ENCODE results near the gene ABI1.

Gene ABI1

DNA sequence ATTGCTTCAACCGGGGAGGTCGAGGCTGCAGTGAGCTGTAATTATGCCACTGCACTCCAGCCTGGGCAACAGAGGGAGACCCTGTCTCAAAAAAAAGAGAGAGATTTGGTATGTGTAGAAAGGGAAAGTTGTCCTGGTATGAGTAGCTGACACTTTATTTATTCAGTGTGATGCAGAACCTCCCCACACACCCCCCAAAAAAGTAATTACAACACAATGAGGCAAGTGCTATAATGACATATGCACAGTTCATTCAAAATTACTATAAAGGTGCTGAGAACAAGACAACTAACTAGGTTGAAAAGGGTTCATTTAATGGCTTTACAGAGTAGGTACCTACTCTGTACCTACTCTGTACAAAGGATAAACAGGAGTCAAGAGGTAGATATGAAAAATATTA, 83.1 kb downstream of the ABI1 start:
- Mint-ChIP-seq H3K4me1 (peaks cover 3% of the 10 kb centered on the region), H3K9me3 (no peaks in the 10 kb centered on the region), H3K4me3 (no peak overlapping the region), H3K27ac (no peak overlapping the region), H3K27me3 (ENCODE audit: low read depth) (no peaks in the 10 kb centered on the region), H3K36me3 (ENCODE audit: low read depth) (no peaks in the 10 kb centered on the region)
- TF ChIP-seq CTCF (IDR thresholded peaks at IDR 0.05; ENCODE audit: unreplicated experiment in 3 of 3) = no peak

GRCh38 chr10:26776258-26776657, 84.5 kb downstream of the ABI1 start:
- no peaks in the 10 kb centered on the region for H3K36me3 Mint-ChIP-seq (ENCODE audit: low read depth)
- no peaks in the 10 kb centered on the region for H3K27me3 Mint-ChIP-seq (ENCODE audit: low read depth)
- H3K9me3 Mint-ChIP-seq = no peaks in the 10 kb centered on the region
- peaks cover 3% of the 10 kb centered on the region for H3K4me1 Mint-ChIP-seq
- no peak overlapping the region for H3K27ac Mint-ChIP-seq
- no peak for TF ChIP-seq CTCF (IDR thresholded peaks at IDR 0.05; ENCODE audit: unreplicated experiment in 3 of 3)
- no peak overlapping the region for H3K4me3 Mint-ChIP-seq

- no peaks in the 10 kb centered on the region for H3K27me3 Mint-ChIP-seq (ENCODE audit: low read depth)
- peaks cover 6% of the 10 kb centered on the region for H3K36me3 Mint-ChIP-seq (ENCODE audit: low read depth)
- TF ChIP-seq CTCF (IDR thresholded peaks at IDR 0.05; ENCODE audit: unreplicated experiment in 3 of 3) = no peak
- H3K27ac Mint-ChIP-seq = no peak overlapping the region
- H3K4me3 Mint-ChIP-seq = no peak overlapping the region
- no peaks in the 10 kb centered on the region for H3K9me3 Mint-ChIP-seq
- no peaks in the 10 kb centered on the region for H3K4me1 Mint-ChIP-seq
Measured at GRCh38 chr10:26773633-26774032, 87.1 kb downstream of the ABI1 start.

- no peak for TF ChIP-seq CTCF (IDR thresholded peaks at IDR 0.05; ENCODE audit: unreplicated experiment in 3 of 3)
- Mint-ChIP-seq H3K4me1 (no peaks in the 10 kb centered on the region), H3K27ac (no peak overlapping the region), H3K4me3 (no peak overlapping the region), H3K36me3 (ENCODE audit: low read depth) (peaks cover 26% of the 10 kb centered on the region), H3K9me3 (no peaks in the 10 kb centered on the region), H3K27me3 (ENCODE audit: low read depth) (no peaks in the 10 kb centered on the region)
Measured at GRCh38 chr10:26770069-26770468, 90.7 kb downstream of the ABI1 start.

DNA sequence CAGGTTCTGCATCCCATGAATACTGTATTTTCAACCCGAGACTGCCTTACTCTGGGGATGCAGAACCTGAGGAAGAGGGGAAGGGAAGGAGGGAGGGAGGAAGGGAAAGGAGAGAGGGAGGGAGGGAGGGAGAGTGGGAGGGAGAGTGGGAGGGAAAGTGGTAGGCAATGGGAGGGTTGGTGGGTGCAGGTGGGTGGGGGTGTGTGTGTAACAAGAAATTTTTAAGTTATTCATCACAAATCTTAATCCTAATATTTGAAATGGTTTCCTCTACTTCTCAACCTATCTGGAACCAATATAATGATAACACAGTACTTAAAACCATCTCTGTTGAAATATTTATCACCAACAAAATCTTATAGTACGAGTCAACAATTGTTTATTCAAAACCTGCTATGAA, 95.2 kb downstream of the ABI1 start:
- H3K4me1 Mint-ChIP-seq = no peaks in the 10 kb centered on the region

More for the DNA sequence above, 95.2 kb downstream of the ABI1 start:
- no peak overlapping the region for H3K27ac Mint-ChIP-seq
- no peak overlapping the region for H3K4me3 Mint-ChIP-seq
- no peaks in the 10 kb centered on the region for H3K9me3 Mint-ChIP-seq
- TF ChIP-seq CTCF (IDR thresholded peaks at IDR 0.05; ENCODE audit: unreplicated experiment in 3 of 3) = no peak
- H3K36me3 Mint-ChIP-seq (ENCODE audit: low read depth) = peaks cover 35% of the 10 kb centered on the region
- H3K27me3 Mint-ChIP-seq (ENCODE audit: low read depth) = no peaks in the 10 kb centered on the region
